AG04450 (cell line): ENCODE data around the gene NECAB3. TPM values are rescaled to one million over a fixed set of nuclear protein-coding genes. Genes with fewer than 3 reads are reported as not detected.

Experiments
- CTCF ChIA-PET: fragments of 300-600, 350-600 bp; formaldehyde crosslinking; extraction: SDS; loops from one replicate; lab custom pipeline; 2022; ENCODE audit warnings: antibody characterized with exemption, inconsistent platforms; lab: Charles Lee
- POLR2A ChIA-PET: fragments of 350-600 bp; formaldehyde crosslinking; extraction: SDS; loops from one replicate; lab custom pipeline; 2021; ENCODE audit warnings: antibody characterized with exemption, inconsistent platforms; lab: Yijun Ruan, JAX
- DNase-seq: peaks from one replicate; pipeline ENCODE4 v3.0.0-alpha.2; 2011; ENCODE audit warnings: low read depth, low spot score
- H3K27ac ChIP-seq: one replicate; pipeline ENCODE4 v1.5.1; 2012; ENCODE audit warnings: low read depth, low read length, control low read depth
- H3K27me3 ChIP-seq: one replicate; pipeline ENCODE4 v1.6.0; 2012; ENCODE audit warnings: low read length; ENCODE audit not compliant: control insufficient read depth, insufficient read depth
- H3K4me3 ChIP-seq: 2 replicates; pipeline ENCODE4 v1.5.1; 2011; ENCODE audit warnings: mild to moderate bottlenecking, low read depth, low read length, control low read depth
- H3K9me3 ChIP-seq: 2 replicates; pipeline ENCODE4 v1.5.1; 2012; ENCODE audit warnings: low read length; ENCODE audit not compliant: control insufficient read depth, insufficient read depth
- polyA plus RNA-seq: library from polyadenylated mRNA; depleted of rRNA; stranded (reverse); fragments of >200 nt; gene quantifications from 2 replicates; pipeline ENCODE4 v1.2.3, GENCODE V29; 2011
- TF ChIP-seq, protein P1 (sequence below): IDR thresholded peaks from 2 replicates; pipeline ENCODE4 v1.5.1; 2011; ENCODE audit warnings: low read depth, low read length, control low read depth, inconsistent platforms

NECAB3 gene
- polyA plus RNA-seq, 1 experiment, result 11.7 TPM

DNA sequence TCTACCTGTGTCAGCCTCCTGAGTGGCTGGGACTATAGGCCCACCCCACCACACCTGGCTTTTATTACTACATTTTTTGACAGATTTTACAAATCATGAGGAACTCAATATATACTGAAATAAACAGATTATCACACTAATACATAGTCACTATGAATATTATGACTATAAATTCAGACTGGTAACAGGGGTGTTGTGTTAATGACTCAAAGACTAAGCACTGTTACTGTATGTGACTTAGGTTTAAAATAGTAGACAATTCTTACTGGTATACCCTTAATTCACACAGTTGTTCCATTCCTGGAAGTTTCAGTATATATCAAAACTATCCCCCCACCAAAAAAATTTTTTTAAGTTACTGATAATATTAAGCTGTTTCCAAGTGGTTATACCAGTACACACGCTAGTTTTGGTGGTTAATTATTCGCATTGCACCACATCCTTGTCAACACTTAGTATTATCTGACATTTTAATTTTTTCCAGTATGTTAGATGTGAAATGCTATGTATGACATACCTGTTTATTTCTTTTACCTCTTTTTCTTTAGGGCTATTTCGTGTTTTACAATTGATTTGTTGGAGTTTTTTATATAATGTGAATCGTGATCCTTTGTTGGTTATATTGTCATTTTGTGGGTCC lies 46.5 kb downstream of the NECAB3 start:
- Histone ChIP-seq H3K27ac (no peak overlapping the region), H3K27me3 (no peaks in the 10 kb centered on the region), H3K4me3 (no peak overlapping the region), H3K9me3 (no peaks in the 10 kb centered on the region)
- CTCF ChIA-PET, result no interaction called here
- POLR2A ChIA-PET, result no interaction called here
- no peak for DNase-seq
- TF ChIP-seq, protein P1, sequence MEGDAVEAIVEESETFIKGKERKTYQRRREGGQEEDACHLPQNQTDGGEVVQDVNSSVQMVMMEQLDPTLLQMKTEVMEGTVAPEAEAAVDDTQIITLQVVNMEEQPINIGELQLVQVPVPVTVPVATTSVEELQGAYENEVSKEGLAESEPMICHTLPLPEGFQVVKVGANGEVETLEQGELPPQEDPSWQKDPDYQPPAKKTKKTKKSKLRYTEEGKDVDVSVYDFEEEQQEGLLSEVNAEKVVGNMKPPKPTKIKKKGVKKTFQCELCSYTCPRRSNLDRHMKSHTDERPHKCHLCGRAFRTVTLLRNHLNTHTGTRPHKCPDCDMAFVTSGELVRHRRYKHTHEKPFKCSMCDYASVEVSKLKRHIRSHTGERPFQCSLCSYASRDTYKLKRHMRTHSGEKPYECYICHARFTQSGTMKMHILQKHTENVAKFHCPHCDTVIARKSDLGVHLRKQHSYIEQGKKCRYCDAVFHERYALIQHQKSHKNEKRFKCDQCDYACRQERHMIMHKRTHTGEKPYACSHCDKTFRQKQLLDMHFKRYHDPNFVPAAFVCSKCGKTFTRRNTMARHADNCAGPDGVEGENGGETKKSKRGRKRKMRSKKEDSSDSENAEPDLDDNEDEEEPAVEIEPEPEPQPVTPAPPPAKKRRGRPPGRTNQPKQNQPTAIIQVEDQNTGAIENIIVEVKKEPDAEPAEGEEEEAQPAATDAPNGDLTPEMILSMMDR, result no peak

DNA sequence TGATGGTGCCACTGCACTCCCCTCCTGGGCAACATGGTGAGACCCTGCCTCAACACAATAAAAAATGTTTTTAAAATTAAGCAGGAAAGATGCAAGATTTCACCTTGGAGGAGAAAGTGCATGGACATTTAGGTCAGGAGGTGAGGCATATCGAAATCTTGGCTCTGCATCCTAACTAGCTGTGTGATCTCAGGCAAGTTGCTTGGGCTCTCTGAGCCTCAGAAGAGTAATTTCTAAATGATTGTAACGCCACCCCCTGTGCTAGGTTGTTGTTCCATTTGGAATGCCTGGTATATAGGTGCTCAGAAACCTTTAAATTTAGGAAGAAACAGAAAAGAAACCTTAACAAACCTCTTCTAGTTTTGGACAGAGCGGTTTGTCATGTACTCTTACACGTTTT lies 48.0 kb downstream of the NECAB3 start:
- no peaks in the 10 kb centered on the region for H3K9me3 ChIP-seq
- no peaks in the 10 kb centered on the region for H3K27me3 ChIP-seq
- CTCF ChIA-PET, result no interaction called here
- no peak for DNase-seq
- TF ChIP-seq, protein P1, result no peak
- H3K27ac ChIP-seq, result no peak overlapping the region
- H3K4me3 ChIP-seq, result no peak overlapping the region
- POLR2A ChIA-PET, result interaction anchor here (0.6 kb wide), 1 partner anchor 205 kb away, joined by 5 read pairs; no protein-coding TSS in a partner anchor

DNA sequence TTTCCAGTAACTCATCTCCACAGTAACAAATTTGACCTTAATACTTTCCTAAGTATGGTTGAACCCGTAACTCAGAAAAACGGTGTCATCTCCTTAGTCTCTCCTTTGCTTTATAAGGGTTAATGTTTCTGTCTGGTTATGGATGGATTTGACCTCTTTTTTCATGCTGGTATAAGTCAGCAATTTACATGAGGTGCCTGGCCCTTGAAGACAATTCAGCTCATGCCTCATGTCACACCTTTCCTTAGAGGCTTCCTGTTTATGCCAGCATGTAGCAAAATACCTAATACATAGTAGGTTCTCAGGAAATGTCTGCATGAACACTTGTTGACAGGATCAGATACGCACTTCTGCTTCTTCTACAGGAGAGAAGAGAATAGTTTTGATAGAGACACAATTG lies 49.8 kb downstream of the NECAB3 start:
- no peak overlapping the region for H3K4me3 ChIP-seq
- CTCF ChIA-PET, result no interaction called here
- H3K27ac ChIP-seq, result no peak overlapping the region
- POLR2A ChIA-PET, result no interaction called here
- TF ChIP-seq, protein P1, result no peak
- no peak for DNase-seq
- no peaks in the 10 kb centered on the region for H3K9me3 ChIP-seq
- H3K27me3 ChIP-seq, result no peaks in the 10 kb centered on the region

GRCh38 chr20:33622705-33623365 lies 51.4 kb downstream of the NECAB3 start:
- CTCF ChIA-PET, result interaction anchor here (1.5 kb wide), 1 partner anchor 31 kb away, joined by 5 read pairs; no protein-coding TSS in a partner anchor
- no peak for DNase-seq
- TF ChIP-seq, protein P1, result no peak
- POLR2A ChIA-PET, result no interaction called here
- Histone ChIP-seq H3K4me3 (no peak overlapping the region), H3K27ac (no peak overlapping the region), H3K9me3 (no peaks in the 10 kb centered on the region), H3K27me3 (no peaks in the 10 kb centered on the region)

DNA sequence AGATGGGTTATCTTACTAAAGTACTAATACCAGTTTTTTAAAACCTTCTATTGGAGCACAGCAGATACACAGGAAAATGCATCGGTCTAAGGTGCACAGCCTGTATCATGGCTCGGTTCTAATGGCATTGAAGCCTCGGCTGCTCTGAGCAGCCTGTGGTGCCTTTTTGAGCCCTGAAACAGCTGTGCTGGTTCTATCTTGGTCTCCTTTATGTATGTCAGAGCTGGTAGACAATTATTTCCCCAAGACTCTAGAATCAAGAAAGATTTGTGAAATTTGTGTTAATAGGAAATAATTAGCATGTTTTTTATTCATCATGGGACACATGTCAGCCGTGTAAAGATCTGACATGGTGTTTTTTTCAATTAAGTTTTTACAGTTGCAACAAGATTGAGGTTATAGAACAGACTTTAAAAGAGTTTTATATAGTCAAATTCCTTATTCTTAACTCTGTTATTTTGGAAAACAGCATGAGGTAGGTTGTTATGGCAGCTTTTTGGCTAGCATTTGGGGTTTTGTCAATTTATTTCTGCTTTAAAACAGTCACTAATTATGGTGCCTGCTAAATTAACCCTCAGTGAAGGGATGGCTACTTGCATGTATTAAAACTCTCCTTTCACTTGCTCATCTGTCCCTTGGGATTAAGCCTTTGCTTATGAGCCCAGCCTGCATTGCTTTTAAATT lies 52.4 kb downstream of the NECAB3 start:
- ChIA-PET POLR2A (no interaction called here), CTCF (no interaction called here)
- H3K4me3 ChIP-seq, result no peak overlapping the region
- DNase-seq, result no peak
- TF ChIP-seq, protein P1, result no peak
- H3K9me3 ChIP-seq, result no peaks in the 10 kb centered on the region
- H3K27ac ChIP-seq, result no peak overlapping the region
- H3K27me3 ChIP-seq, result no peaks in the 10 kb centered on the region
